C1 segment of cervical spinal cord (tissue), 14 donors: ENCODE measurements around the gene BCL6B.

Source experiments
- DNase-seq, 14 donors: peaks; one replicate each; lab custom pipeline; 2025; lab: John Stamatoyannopoulos, UW

BCL6B gene

GRCh38 chr17:7058831-7059447 lies 36.1 kb downstream of the BCL6B start:
- DNase-seq, result no peak

- no peak for DNase-seq
Measured at GRCh38 chr17:7060165-7060891, 37.5 kb downstream of the BCL6B start.

GRCh38 chr17:7063518-7064094 lies 40.8 kb downstream of the BCL6B start:
- no peak for DNase-seq

DNA sequence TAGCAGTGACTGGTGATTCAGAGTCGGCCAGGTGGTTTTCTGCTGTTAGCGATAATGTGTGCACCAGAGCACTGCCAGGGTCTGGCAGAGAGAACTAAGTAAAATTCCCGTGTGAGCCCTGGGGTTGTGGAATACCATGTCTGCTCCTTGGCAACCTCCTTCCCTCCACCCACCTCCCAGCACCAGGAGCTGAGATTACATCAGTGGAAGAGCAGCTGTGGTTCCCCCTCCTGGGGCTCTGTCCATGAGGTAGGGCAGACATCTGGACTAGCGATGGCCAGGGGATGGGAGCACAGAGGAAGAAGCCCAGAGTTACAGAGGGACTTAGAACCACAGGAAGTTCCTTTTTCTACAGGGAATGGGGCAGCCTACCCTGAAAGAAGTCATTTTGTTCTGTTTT lies 41.4 kb downstream of the BCL6B start:
- no peak for DNase-seq

DNA sequence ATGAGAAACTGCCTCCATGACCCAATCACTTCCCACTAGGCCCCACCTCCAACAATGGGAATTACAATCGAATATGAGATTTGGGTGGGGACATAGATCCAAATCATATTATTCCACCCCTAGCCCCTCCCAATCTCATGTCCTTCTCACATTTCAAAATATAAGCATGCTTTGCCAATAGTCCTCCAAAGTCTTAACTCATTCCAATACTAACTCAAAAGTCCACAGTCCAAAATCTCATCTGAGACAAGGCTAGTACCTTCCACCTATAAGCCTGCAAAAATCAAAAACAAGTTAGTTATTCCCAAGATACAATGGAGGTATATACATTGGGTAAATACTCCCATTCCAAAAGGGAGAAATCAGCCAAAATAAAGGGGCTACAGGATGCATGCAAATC lies 44.3 kb downstream of the BCL6B start:
- no peak for DNase-seq

- no peak for DNase-seq
Measured at GRCh38 chr17:7068268-7068667, 45.4 kb downstream of the BCL6B start.

DNA sequence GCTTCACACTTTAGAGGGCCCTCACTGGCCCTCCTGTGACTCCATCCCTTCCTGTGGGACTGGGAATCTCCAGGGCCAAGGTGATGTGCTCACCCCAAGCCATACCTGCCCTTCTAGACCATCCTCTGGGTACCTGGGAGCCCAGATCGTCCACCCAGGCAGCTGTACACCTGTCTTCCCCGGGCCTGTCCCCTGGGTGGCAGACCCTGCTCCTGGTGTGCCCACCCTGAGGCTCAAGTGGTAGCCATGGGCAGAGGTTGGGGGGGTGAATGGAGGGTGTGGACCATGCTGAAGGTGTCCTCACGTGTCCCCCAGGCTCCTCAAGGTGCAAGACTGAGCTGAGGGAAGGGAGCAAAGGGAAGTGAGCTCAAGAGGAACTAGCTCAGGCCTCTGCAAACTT lies 47.9 kb downstream of the BCL6B start:
- DNase-seq, result no peak

DNA sequence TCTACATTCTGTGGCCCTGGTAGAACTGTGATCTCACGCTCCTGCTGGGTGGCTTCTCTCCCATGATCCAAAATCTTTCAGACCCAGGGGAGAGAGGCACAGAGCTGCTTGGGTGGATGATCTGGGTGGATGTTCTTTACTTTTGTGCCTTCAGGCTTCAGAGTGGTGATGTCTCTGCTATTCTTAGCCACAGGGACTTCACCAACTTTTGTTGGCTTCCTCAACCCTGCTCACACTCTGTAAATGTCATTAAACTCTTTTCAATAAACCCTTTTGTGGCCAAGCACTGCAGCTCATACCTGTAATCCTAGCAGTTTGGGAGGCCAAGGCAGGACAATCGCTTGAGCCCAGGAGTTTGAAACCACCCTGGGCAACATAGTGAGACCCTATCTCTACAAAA lies 49.6 kb downstream of the BCL6B start:
- DNase-seq, result no peak

GRCh38 chr17:7074931-7075330 lies 52.1 kb downstream of the BCL6B start:
- DNase-seq, result no peak

- no peak for DNase-seq
Measured at GRCh38 chr17:7077911-7078546, 55.2 kb downstream of the BCL6B start.

- no peak for DNase-seq
Measured at GRCh38 chr17:7078711-7079110, 55.9 kb downstream of the BCL6B start.
